K562 (cell line): Measurements from ENCODE around the gene APEX1. TPM values are rescaled to one million over a fixed set of nuclear protein-coding genes. Genes with fewer than 3 reads are reported as not detected.
A peak's percentile ranks its signal among the peaks of the same experiment; 100 is the strongest.

Experiments used
- ATAC-seq: fragments of 200-7000 bp; cut with Tn5 transposase; 3 replicates; pipeline ENCODE4 v1.9.1; 2020; ENCODE audit warnings: moderate library complexity
- BruUV-seq: library from RNA; stranded (reverse); fragments of 400-500 nt; replicated peaks from 2 replicates; lab custom pipeline; 2021; lab: Mats Ljungman, UMichigan
- CTCF ChIA-PET: fragments of 300-600 bp; formaldehyde crosslinking; extraction: SDS; loops from one replicate; lab custom pipeline; 2021; ENCODE audit warnings: low intra/inter-chr PET ratio; lab: Yijun Ruan, JAX
- POLR2A ChIA-PET: fragments of 300-600, 350-650 bp; sonication (Branson Sonifier 250); formaldehyde crosslinking; extraction: SDS; loops from one replicate; lab custom pipeline; 2021; ENCODE audit warnings: antibody characterized with exemption, inconsistent platforms; lab: Yijun Ruan, JAX
- DNase-seq, 4 experiments: peaks; one replicate each; pipeline versions ENCODE4 v3.0.0 to v3.0.0-alpha.2; 2011 to 2018; ENCODE audit warnings: low spot score in 3 of 4, mixed read lengths in 3 of 4; ENCODE audit errors: extremely low read depth in 1 of 4
- FAIRE-seq: peaks from 2 replicates; lab custom pipeline; 2011; peaks lifted over from hg19 to GRCh38; lab: Jason Lieb, UNC
- H2AFZ ChIP-seq: 2 replicates; pipeline ENCODE4 v1.6.0; 2011; ENCODE audit warnings: low read depth, low read length, control low read depth, inconsistent platforms
- H3K27ac ChIP-seq: fragments of 200-600 bp; 3 replicates; pipeline ENCODE4 v1.8.0; 2011; ENCODE audit warnings: low read depth, mild to moderate bottlenecking, control low read depth, inconsistent platforms, low read length, moderate library complexity, mixed read lengths; ENCODE audit errors: extremely low read depth
- H3K27me3 ChIP-seq, 2 experiments: fragments of 300-600 bp in 1 of 2; 2 replicates in 1 of 2; 3 replicates in 1 of 2; pipeline versions ENCODE4 v1.6.0 to v1.8.0; 2011; ENCODE audit warnings: inconsistent platforms in 2 of 2, low read length in 2 of 2, mild to moderate bottlenecking in 1 of 2, mixed read lengths in 1 of 2, moderate library complexity in 1 of 2; ENCODE audit not compliant: control insufficient read depth in 2 of 2, insufficient read depth in 2 of 2
- H3K36me3 ChIP-seq: fragments of 300-600 bp; 3 replicates; pipeline ENCODE4 v1.8.0; 2011; ENCODE audit warnings: mild to moderate bottlenecking, low read length, inconsistent platforms; ENCODE audit not compliant: control insufficient read depth, insufficient read depth
- H3K4me1 ChIP-seq, 2 experiments: fragments of 200-600 bp in 1 of 2; replicated peaks in 1 of 2; 2 replicates in 1 of 2; 3 replicates in 1 of 2; pipeline versions ENCODE4 v1.5.1 to v1.8.0; 2011; ENCODE audit warnings: inconsistent platforms in 2 of 2, low read length in 2 of 2, mild to moderate bottlenecking in 1 of 2, mixed read lengths in 1 of 2, moderate library complexity in 1 of 2; ENCODE audit not compliant: control insufficient read depth in 2 of 2, insufficient read depth in 2 of 2
- H3K4me2 ChIP-seq: 2 replicates; pipeline ENCODE4 v1.6.1; 2011; ENCODE audit warnings: low read length, control low read depth, inconsistent platforms, mixed read lengths; ENCODE audit not compliant: insufficient read depth
- H3K4me3 ChIP-seq: fragments of 200-600 bp; sonication (generic), shearing (Covaris generic); 2 replicates; pipeline ENCODE4 v1.5.1; 2016; ENCODE audit warnings: control low read depth, inconsistent platforms
- H3K79me2 ChIP-seq: fragments of 200-600 bp; 3 replicates; pipeline ENCODE4 v1.8.0; 2011; ENCODE audit warnings: low read length, inconsistent platforms; ENCODE audit not compliant: control insufficient read depth, insufficient read depth
- H3K9ac ChIP-seq, 2 experiments: 2 replicates each; pipeline versions ENCODE4 v1.6.0 to v1.6.1; 2011; ENCODE audit warnings: low read depth in 2 of 2, low read length in 2 of 2, control low read depth in 1 of 2, inconsistent platforms in 1 of 2, mild to moderate bottlenecking in 1 of 2, mixed read lengths in 1 of 2; ENCODE audit not compliant: insufficient read depth in 1 of 2
- H3K9me1 ChIP-seq: one replicate; pipeline ENCODE4 v1.6.0; 2011; ENCODE audit warnings: inconsistent platforms, mild to moderate bottlenecking, low read length, moderate library complexity; ENCODE audit not compliant: control insufficient read depth, insufficient read depth
- H3K9me3 ChIP-seq: replicated peaks from 2 replicates; pipeline ENCODE4 v1.5.1; 2011; ENCODE audit warnings: low read depth, low read length, inconsistent platforms; ENCODE audit not compliant: control insufficient read depth, insufficient read depth
- H4K20me1 ChIP-seq: replicated peaks from 2 replicates; pipeline ENCODE4 v1.6.1; 2011; ENCODE audit warnings: low read length, inconsistent platforms, mixed read lengths; ENCODE audit not compliant: control insufficient read depth, insufficient read depth
- ADNP ChIP-seq: fragments of 200-800 bp; sonication (Bioruptor generic); IDR thresholded peaks from 2 replicates; pipeline ENCODE4 v1.6.1; 2016; ENCODE audit warnings: missing genetic modification characterization, missing compliant biosample characterization
- ETV6 ChIP-seq, 3 experiments: fragments of 150-350 bp in 1 of 3; sonication (generic) in 1 of 3; formaldehyde crosslinking in 1 of 3; IDR thresholded peaks; 2 replicates each; pipeline versions ENCODE4 v1.6.1 to v1.8.0; 2014 to 2022; ENCODE audit warnings: borderline replicate concordance in 2 of 3, low read depth in 2 of 3, antibody characterized with exemption in 1 of 3, low read length in 1 of 3, mild to moderate bottlenecking in 1 of 3, missing genetic modification reagents in 1 of 3
- HEY1 ChIP-seq: fragments of 250-450 bp; sonication (Bioruptor Pico); IDR thresholded peaks from 2 replicates; pipeline ENCODE4 v1.5.0; 2020; ENCODE audit warnings: mild to moderate bottlenecking, moderate library complexity, borderline replicate concordance
- MTA2 ChIP-seq: fragments of 450-650 bp; IDR thresholded peaks from 2 replicates; pipeline ENCODE4 v1.6.1; 2016; ENCODE audit warnings: low read depth
- MTA3 ChIP-seq: fragments of 450-650 bp; formaldehyde crosslinking; IDR thresholded peaks from 2 replicates; pipeline ENCODE4 v1.6.1; 2017; ENCODE audit warnings: mild to moderate bottlenecking, borderline replicate concordance
- NFIC ChIP-seq: fragments of 450-650 bp; IDR thresholded peaks from 2 replicates; pipeline ENCODE4 v1.6.1; 2017; ENCODE audit warnings: mild to moderate bottlenecking, inconsistent platforms
- NFRKB ChIP-seq: fragments of 450-650 bp; IDR thresholded peaks from 2 replicates; pipeline ENCODE4 v1.6.1; 2016; ENCODE audit warnings: low read depth
- RBFOX2 ChIP-seq: fragments of 200-400 bp; formaldehyde crosslinking; IDR thresholded peaks from 2 replicates; pipeline ENCODE4 v1.6.1; 2017; ENCODE audit warnings: low read depth, mild to moderate bottlenecking, low read length, moderate library complexity
- RNF2 ChIP-seq: sonication (generic); IDR thresholded peaks from 2 replicates; pipeline ENCODE4 v1.6.1; 2016
- SMARCA4 ChIP-seq: fragments of 450-650 bp; IDR thresholded peaks from 2 replicates; pipeline ENCODE4 v1.6.1; 2016
- SP1 ChIP-seq: sonication (generic); formaldehyde crosslinking; IDR thresholded peaks from 2 replicates; pipeline ENCODE4 v1.8.1; 2022; ENCODE audit warnings: mild to moderate bottlenecking, missing genetic modification reagents
- SUPT5H ChIP-seq: fragments of 450-650 bp; IDR thresholded peaks from 2 replicates; pipeline ENCODE4 v1.6.1; 2016
- TRIM24 ChIP-seq, 2 experiments: fragments of 450-650 bp; IDR thresholded peaks; 2 replicates each; pipeline ENCODE4 v1.6.1; 2016
- YY1 ChIP-seq, 3 experiments: IDR thresholded peaks; 2 replicates each; pipeline ENCODE4 v1.6.1; 2011; ENCODE audit warnings: low read length in 2 of 3, mild to moderate bottlenecking in 2 of 3, moderate library complexity in 2 of 3, borderline replicate concordance in 1 of 3, control low read depth in 1 of 3, low read depth in 1 of 3; ENCODE audit not compliant: insufficient read depth in 3 of 3, insufficient replicate concordance in 2 of 3, control insufficient read depth in 1 of 3, insufficient read length in 1 of 3; ENCODE audit errors: extremely low read depth in 1 of 3
- ZNF175 ChIP-seq: fragments of 200-800 bp; sonication (Bioruptor generic); IDR thresholded peaks from 2 replicates; pipeline ENCODE4 v1.6.1; 2016; ENCODE audit warnings: low read depth, mild to moderate bottlenecking, missing genetic modification characterization, missing compliant biosample characterization
- ZNF639 ChIP-seq, 2 experiments: fragments of 200-800 bp in 1 of 2; sonication (Bioruptor generic) in 1 of 2; sonication (generic) in 1 of 2; formaldehyde crosslinking in 1 of 2; IDR thresholded peaks in 1 of 2; conservative IDR thresholded peaks in 1 of 2; 2 replicates each; pipeline versions ENCODE4 v1.5.0 to v1.6.1; 2016 to 2020; ENCODE audit warnings: missing compliant biosample characterization in 1 of 2, missing genetic modification characterization in 1 of 2, missing genetic modification reagents in 1 of 2
- WGBS: fragments of 100-300 bp; shearing (Covaris generic); methylation state at CpG from one replicate; pipeline ENCODE4 v1.1.6; 2016; ENCODE audit warnings: low coverage, mixed read lengths; ENCODE audit not compliant: insufficient coverage; ENCODE audit errors: missing lambda C conversion rate; 5-methylcytosine and 5-hydroxymethylcytosine counted together
- in situ Hi-C: fragments of 300-500 bp; cut with MboI; formaldehyde crosslinking; loops from 4 replicates; pipeline ENCODE4 v1.15.0; 2018; ENCODE audit warnings: inconsistent platforms, mixed read lengths
- intact Hi-C: fragments of 100-400 bp; cut with micrococcal nuclease; formaldehyde crosslinking; loops from 2 replicates; pipeline ENCODE4 v1.14.2; 2022
- polyA plus RNA-seq, 8 experiments: library from polyadenylated mRNA; depleted of rRNA in 4 of 8; stranded (reverse) in 5 of 8; unstranded in 3 of 8; fragments of >200 nt; fragmentation: Nextera tagmentation in 2 of 8; fragmentation: Illumina TruSeq in 1 of 8; extraction: Ambion mirVana in 2 of 8; extraction: Trizol in 1 of 8; gene quantifications; 2 replicates each; pipeline versions ENCODE4 v1.2.1 to v1.2.3, GENCODE V29; 2011 to 2014; ENCODE audit warnings: inconsistent platforms in 1 of 8, missing spikeins in 1 of 8
- total RNA-seq, 7 experiments: library from RNA; depleted of rRNA in 6 of 7; stranded (reverse); fragments of >200 nt in 6 of 7; fragmentation: Illumina TruSeq in 2 of 7; extraction: Trizol in 2 of 7; gene quantifications; 2 replicates each; pipeline versions ENCODE4 v1.2.1 to v1.2.3, GENCODE V29; 2011 to 2021; ENCODE audit warnings: low replicate concordance in 1 of 7

Gene APEX1
- total and polyA plus RNA-seq, 9 of the 15 experiments (the other 6 are each of a cell fraction or from before 2014, with no cell fraction given): 50.2 to 274 (median 158) TPM

GRCh38 chr14:20477211-20477876 is 22.3 kb downstream of the APEX1 start:
- peak; percentile 88 for FAIRE-seq
- DNase-seq: peak in 2 of 4 experiments; percentile 51 to 76
- 0 out of 2 replicates have a peak, but pooled peaks cover 3% of the 10 kb centered on the region for H4K20me1 ChIP-seq
- peak; percentile 70 for ATAC-seq
- peaks cover 65% of the 10 kb centered on the region for H3K36me3 ChIP-seq
- H3K9ac ChIP-seq: peak overlapping the region in 1 of 2 experiments; percentile 15; a peak in 1 of 4 replicates
- no peaks in the 10 kb centered on the region for H3K27me3 ChIP-seq
- in situ Hi-C loops (no loop called here), intact Hi-C loops (no loop called here)
- H3K4me2 ChIP-seq: peak overlapping the region; percentile 20; the same call in 1 of the 2 replicates
- H3K4me3 ChIP-seq: no peak overlapping the region
- POLR2A ChIA-PET: interaction anchor here (0.8 to 3.2 kb wide), 4 partner anchors 11 to 150 kb away, joined by 3 to 13 read pairs (median 4); partner anchors contain the start of genes APEX1, OSGEP and PIP4P1
- H3K4me1 ChIP-seq: peaks cover 13 to 41% of the 10 kb centered on the region in 2 experiments; a peak in 4 of 5 replicates
- no peaks in the 10 kb centered on the region for H3K9me3 ChIP-seq
- 0% methylated on average over 1 of the region's 1 CpG for WGBS
- H3K9me1 ChIP-seq: no peaks in the 10 kb centered on the region
- H3K79me2 ChIP-seq: peaks cover 14% of the 10 kb centered on the region
- H2AFZ ChIP-seq: no peak overlapping the region
- CTCF ChIA-PET: no interaction called here
- BruUV-seq: no TSS peak
- peak overlapping the region; percentile 26; the same call in 2 of the 3 replicates for H3K27ac ChIP-seq
- TF ChIP-seq HEY1 (CRISPR knock-in tag) (peak; percentile 71; the same call in 1 of the 2 replicates), ADNP (tag) (peak; percentile 54), RNF2 (peak; percentile 43; the same call in 1 of the 2 replicates), NFIC (peak; percentile 59), SP1 (CRISPR knock-in tag) (peak; percentile 44; the same call in 1 of the 2 replicates), NFRKB (0 out of 2 replicates have a peak, but pooled peaks have one; percentile 41), MTA3 (0 out of 2 replicates have a peak, but pooled peaks have one; percentile 35), YY1 (IDR thresholded peaks at IDR 0.05; ENCODE audit: borderline replicate concordance in 1 of 3, control insufficient read depth in 1 of 3, extremely low read depth in 1 of 3, insufficient read depth in 3 of 3, insufficient read length in 1 of 3, insufficient replicate concordance in 2 of 3, low read depth in 1 of 3, low read length in 2 of 3) (peak in 1 of 3 experiments; percentile 25), TRIM24 (IDR thresholded peaks at IDR 0.05) (0 out of 4 replicates have a peak, but pooled peaks have one; percentile 9 to 23), SUPT5H (peak; percentile 53; the same call in 1 of the 2 replicates), ZNF639 (CRISPR knock-in tag; conservative IDR thresholded peaks at IDR 0.05 in 1 of 2, IDR thresholded peaks at IDR 0.05 in 1 of 2) (0 out of 4 replicates have a peak, but pooled peaks of 1 of the 2 experiments have one; percentile 23), ETV6 (IDR thresholded peaks at IDR 0.05; ENCODE audit: borderline replicate concordance in 1 of 2, low read depth in 2 of 2, low read length in 1 of 2) (peak; percentile 55 to 87; a peak in 3 of 4 replicates), ETV6 (CRISPR knock-in tag; IDR thresholded peaks at IDR 0.05; ENCODE audit: borderline replicate concordance) (no peak), RBFOX2 (peak; percentile 43; the same call in 1 of the 2 replicates), SMARCA4 (peak; percentile 68), MTA2 (peak; percentile 52; the same call in 1 of the 2 replicates), ZNF175 (0 out of 2 replicates have a peak, but pooled peaks have one; percentile 33)
